HepG2 (cell line): ENCODE data around the gene TXN2. TPM values are rescaled to one million over a fixed set of nuclear protein-coding genes. Genes with fewer than 3 reads are reported as not detected.

Experiments
- ARNTL ChIP-seq: sonication (generic); formaldehyde crosslinking; IDR thresholded peaks from 2 replicates; pipeline ENCODE4 v1.4.0; 2020; ENCODE audit warnings: mild to moderate bottlenecking, missing genetic modification reagents
- CCDC6 ChIP-seq: sonication (generic); formaldehyde crosslinking; IDR thresholded peaks from 2 replicates; pipeline ENCODE4 v1.8.1; 2022; ENCODE audit warnings: mild to moderate bottlenecking, missing genetic modification reagents, moderate library complexity
- CHD2 ChIP-seq: IDR thresholded peaks from 2 replicates; pipeline ENCODE4 v1.6.1; 2011; ENCODE audit warnings: low read depth, low read length, improper control_type of control experiment
- KDM5A ChIP-seq: fragments of 200-600 bp; sonication (generic); IDR thresholded peaks from 2 replicates; pipeline ENCODE4 v1.7.0; 2018; ENCODE audit warnings: antibody characterized with exemption, mild to moderate bottlenecking, low read length, borderline replicate concordance
- MTF1 ChIP-seq: sonication (generic); formaldehyde crosslinking; IDR thresholded peaks from 2 replicates; pipeline ENCODE4 v1.5.0; 2020; ENCODE audit warnings: missing genetic modification reagents
- TARDBP ChIP-seq: sonication (generic); formaldehyde crosslinking; IDR thresholded peaks from 2 replicates; pipeline ENCODE4 v1.8.0; 2022; ENCODE audit warnings: mild to moderate bottlenecking, missing genetic modification reagents
- YY1 ChIP-seq: IDR thresholded peaks from 2 replicates; pipeline ENCODE4 v1.6.1; 2011; ENCODE audit warnings: low read length, low read depth, moderate library complexity, mild to moderate bottlenecking; ENCODE audit not compliant: insufficient read depth, insufficient replicate concordance
- ZBTB42 ChIP-seq: sonication (generic); formaldehyde crosslinking; IDR thresholded peaks from 2 replicates; pipeline ENCODE4 v1.5.0; 2020; ENCODE audit warnings: mild to moderate bottlenecking, missing genetic modification reagents
- ZNF431 ChIP-seq: sonication (generic); formaldehyde crosslinking; IDR thresholded peaks from 2 replicates; pipeline ENCODE4 v1.9.0; 2022; ENCODE audit warnings: missing genetic modification reagents, low read depth, mild to moderate bottlenecking, borderline replicate concordance
- polyA plus RNA-seq, 8 experiments: library from polyadenylated mRNA; depleted of rRNA in 3 of 8; stranded (reverse) in 7 of 8; unstranded in 1 of 8; fragments of >200 nt; fragmentation: Illumina TruSeq in 4 of 8; extraction: Trizol in 4 of 8; gene quantifications; 2 replicates each; pipeline versions ENCODE4 v1.2.1 to v1.2.3, GENCODE V29; 2011 to 2016; ENCODE audit warnings: low read depth in 4 of 8, missing spikeins in 1 of 8, mixed read lengths in 1 of 8; ENCODE audit not compliant: insufficient read depth in 1 of 8
- total RNA-seq, 5 experiments: library from RNA; depleted of rRNA; stranded (reverse); fragments of >200 nt; fragmentation: Illumina TruSeq; extraction: Trizol; gene quantifications; 2 replicates each; pipeline ENCODE4 v1.2.3, GENCODE V29; 2016; ENCODE audit warnings: low read depth in 1 of 5
- TF ChIP-seq, protein P1 (sequence below): sonication (generic); formaldehyde crosslinking; IDR thresholded peaks from 2 replicates; pipeline ENCODE4 v1.4.0; 2020; ENCODE audit warnings: low read depth, mild to moderate bottlenecking, missing genetic modification reagents
- TF ChIP-seq, protein P2 (sequence below): IDR thresholded peaks from 2 replicates; pipeline ENCODE4 v1.6.1; 2012; ENCODE audit warnings: low read depth, low read length, improper control_type of control experiment
- TF ChIP-seq, protein P3 (sequence below): sonication (generic); formaldehyde crosslinking; IDR thresholded peaks from 2 replicates; pipeline ENCODE4 v1.5.1; 2020; ENCODE audit warnings: missing genetic modification reagents, mild to moderate bottlenecking, borderline replicate concordance
- TF ChIP-seq, protein P4 (sequence below): sonication (generic); formaldehyde crosslinking; IDR thresholded peaks from 2 replicates; pipeline ENCODE4 v1.4.0; 2020; ENCODE audit warnings: missing genetic modification reagents, mild to moderate bottlenecking, borderline replicate concordance
- TF ChIP-seq, protein P5 (sequence below): sonication (generic); formaldehyde crosslinking; IDR thresholded peaks from 2 replicates; pipeline ENCODE4 v1.4.0; 2020; ENCODE audit warnings: missing genetic modification reagents

Gene TXN2
- total and polyA plus RNA-seq, 2 of the 13 experiments (the other 11 are each of a cell fraction or from before 2014, with no cell fraction given) = 41.4 to 109 TPM

DNA sequence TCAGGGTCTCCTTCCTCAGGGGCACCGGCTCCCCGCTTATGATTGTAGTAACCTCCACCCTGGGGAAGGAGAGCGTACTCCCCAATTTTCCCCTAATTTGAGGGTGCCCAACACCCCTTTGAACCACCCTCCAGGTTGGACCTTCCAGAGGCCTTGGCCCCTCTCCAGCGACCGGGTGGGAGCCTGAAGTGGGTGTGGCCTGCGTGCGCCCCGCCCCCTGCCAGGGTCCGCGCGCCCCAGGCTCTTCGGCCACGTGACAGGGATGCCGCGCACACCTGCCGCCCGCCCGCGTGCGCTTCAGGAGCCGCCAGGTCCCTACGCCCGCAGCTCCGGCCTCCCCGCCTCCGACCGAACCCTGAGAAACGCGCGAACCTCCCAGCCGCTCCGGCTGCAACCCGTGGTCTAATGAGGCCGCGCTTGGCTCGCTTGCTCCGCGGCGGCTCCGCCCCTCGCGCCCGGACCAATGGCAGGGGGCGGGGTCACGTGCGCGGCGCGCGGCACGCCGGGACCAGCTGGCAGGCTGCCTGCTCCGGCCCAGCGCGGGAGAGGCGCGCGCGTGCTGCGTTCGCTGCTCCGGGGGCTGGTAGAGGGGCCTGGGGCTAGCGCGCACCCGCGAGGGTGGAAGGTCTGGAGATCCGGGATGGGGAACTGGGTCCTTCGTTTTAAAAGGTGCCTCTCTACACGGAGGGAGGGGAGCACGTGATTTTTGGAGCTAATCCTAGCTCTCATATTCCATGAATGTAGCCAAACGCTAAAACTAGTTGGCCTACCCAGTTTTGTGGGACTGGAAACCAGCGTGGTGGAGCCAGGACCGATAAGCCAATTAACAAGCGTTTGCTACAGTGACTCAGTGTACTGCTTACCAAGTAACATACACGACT is 25.4 kb upstream of the TXN2 start, which contains the start of gene FOXRED2 (continued):
- TF ChIP-seq, protein P1, sequence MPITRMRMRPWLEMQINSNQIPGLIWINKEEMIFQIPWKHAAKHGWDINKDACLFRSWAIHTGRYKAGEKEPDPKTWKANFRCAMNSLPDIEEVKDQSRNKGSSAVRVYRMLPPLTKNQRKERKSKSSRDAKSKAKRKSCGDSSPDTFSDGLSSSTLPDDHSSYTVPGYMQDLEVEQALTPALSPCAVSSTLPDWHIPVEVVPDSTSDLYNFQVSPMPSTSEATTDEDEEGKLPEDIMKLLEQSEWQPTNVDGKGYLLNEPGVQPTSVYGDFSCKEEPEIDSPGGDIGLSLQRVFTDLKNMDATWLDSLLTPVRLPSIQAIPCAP (CRISPR knock-in tag) = no peak
- peak; percentile 98 for TF ChIP-seq ARNTL (CRISPR knock-in tag)
- TF ChIP-seq, protein P2, sequence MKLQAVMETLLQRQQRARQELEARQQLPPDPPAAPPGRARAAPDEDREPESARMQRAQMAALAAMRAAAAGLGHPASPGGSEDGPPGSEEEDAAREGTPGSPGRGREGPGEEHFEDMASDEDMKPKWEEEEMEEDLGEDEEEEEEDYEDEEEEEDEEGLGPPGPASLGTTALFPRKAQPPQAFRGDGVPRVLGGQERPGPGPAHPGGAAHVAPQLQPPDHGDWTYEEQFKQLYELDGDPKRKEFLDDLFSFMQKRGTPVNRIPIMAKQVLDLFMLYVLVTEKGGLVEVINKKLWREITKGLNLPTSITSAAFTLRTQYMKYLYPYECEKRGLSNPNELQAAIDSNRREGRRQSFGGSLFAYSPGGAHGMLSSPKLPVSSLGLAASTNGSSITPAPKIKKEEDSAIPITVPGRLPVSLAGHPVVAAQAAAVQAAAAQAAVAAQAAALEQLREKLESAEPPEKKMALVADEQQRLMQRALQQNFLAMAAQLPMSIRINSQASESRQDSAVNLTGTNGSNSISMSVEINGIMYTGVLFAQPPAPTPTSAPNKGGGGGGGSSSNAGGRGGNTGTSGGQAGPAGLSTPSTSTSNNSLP = no peak
- TF ChIP-seq, protein P3, sequence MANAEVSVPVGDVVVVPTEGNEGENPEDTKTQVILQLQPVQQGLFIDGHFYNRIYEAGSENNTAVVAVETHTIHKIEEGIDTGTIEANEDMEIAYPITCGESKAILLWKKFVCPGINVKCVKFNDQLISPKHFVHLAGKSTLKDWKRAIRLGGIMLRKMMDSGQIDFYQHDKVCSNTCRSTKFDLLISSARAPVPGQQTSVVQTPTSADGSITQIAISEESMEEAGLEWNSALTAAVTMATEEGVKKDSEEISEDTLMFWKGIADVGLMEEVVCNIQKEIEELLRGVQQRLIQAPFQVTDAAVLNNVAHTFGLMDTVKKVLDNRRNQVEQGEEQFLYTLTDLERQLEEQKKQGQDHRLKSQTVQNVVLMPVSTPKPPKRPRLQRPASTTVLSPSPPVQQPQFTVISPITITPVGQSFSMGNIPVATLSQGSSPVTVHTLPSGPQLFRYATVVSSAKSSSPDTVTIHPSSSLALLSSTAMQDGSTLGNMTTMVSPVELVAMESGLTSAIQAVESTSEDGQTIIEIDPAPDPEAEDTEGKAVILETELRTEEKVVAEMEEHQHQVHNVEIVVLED (CRISPR knock-in tag) = peak; percentile 68
- TF ChIP-seq, protein P4, sequence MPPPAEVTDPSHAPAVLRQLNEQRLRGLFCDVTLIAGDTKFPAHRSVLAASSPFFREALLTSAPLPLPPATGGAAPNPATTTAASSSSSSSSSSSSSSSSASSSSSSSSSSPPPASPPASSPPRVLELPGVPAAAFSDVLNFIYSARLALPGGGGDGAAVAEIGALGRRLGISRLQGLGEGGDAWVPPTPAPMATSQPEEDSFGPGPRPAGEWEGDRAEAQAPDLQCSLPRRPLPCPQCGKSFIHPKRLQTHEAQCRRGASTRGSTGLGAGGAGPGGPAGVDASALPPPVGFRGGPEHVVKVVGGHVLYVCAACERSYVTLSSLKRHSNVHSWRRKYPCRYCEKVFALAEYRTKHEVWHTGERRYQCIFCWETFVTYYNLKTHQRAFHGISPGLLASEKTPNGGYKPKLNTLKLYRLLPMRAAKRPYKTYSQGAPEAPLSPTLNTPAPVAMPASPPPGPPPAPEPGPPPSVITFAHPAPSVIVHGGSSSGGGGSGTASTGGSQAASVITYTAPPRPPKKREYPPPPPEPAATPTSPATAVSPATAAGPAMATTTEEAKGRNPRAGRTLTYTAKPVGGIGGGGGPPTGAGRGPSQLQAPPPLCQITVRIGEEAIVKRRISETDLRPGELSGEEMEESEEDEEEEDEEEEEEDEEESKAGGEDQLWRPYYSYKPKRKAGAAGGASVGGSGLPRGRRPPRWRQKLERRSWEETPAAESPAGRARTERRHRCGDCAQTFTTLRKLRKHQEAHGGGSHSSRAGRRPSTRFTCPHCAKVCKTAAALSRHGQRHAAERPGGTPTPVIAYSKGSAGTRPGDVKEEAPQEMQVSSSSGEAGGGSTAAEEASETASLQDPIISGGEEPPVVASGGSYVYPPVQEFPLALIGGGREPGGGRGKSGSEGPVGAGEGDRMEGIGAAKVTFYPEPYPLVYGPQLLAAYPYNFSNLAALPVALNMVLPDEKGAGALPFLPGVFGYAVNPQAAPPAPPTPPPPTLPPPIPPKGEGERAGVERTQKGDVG = no peak
- peak; percentile 89; the same call in 1 of the 2 replicates for TF ChIP-seq ZNF431 (CRISPR knock-in tag)
- no peak for TF ChIP-seq KDM5A
- TF ChIP-seq MTF1 (CRISPR knock-in tag) = peak; percentile 85; the same call in 1 of the 2 replicates
- TF ChIP-seq ZBTB42 (CRISPR knock-in tag) = peak; percentile 84; the same call in 1 of the 2 replicates
- TF ChIP-seq CHD2 = no peak
- TF ChIP-seq CCDC6 (CRISPR knock-in tag) = peak; percentile 99
- TF ChIP-seq, protein P5, sequence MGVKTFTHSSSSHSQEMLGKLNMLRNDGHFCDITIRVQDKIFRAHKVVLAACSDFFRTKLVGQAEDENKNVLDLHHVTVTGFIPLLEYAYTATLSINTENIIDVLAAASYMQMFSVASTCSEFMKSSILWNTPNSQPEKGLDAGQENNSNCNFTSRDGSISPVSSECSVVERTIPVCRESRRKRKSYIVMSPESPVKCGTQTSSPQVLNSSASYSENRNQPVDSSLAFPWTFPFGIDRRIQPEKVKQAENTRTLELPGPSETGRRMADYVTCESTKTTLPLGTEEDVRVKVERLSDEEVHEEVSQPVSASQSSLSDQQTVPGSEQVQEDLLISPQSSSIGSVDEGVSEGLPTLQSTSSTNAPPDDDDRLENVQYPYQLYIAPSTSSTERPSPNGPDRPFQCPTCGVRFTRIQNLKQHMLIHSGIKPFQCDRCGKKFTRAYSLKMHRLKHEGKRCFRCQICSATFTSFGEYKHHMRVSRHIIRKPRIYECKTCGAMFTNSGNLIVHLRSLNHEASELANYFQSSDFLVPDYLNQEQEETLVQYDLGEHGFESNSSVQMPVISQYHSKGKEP = no peak; the same call in 1 of the 2 replicates
- peak; percentile 81 for TF ChIP-seq TARDBP (CRISPR knock-in tag)
- peak; percentile 58 for TF ChIP-seq YY1
